Endothelial cell of umbilical vein (primary cell): ENCODE data around the gene C14orf93. TPM values are rescaled to one million over a fixed set of nuclear protein-coding genes. Genes with fewer than 3 reads are reported as not detected.

ENCODE experiments used
- BruUV-seq: library from RNA; stranded (reverse); fragments of 400-500 nt; replicated peaks from 2 replicates; lab custom pipeline; 2021; lab: Mats Ljungman, UMichigan
- CTCF ChIA-PET: fragments of 300-600, 350-600 bp; sonication (Branson Sonifier 250); formaldehyde crosslinking; loops from one replicate; lab custom pipeline; 2021; ENCODE audit warnings: antibody characterized with exemption, inconsistent platforms; lab: Charles Lee
- POLR2A ChIA-PET: fragments of 300-600, 350-600 bp; sonication (Branson Sonifier 250); formaldehyde crosslinking; loops from one replicate; lab custom pipeline; 2021; ENCODE audit warnings: antibody characterized with exemption, inconsistent platforms; lab: Charles Lee
- DNase-seq: peaks from one replicate; pipeline ENCODE4 v3.0.0-alpha.2; 2011; ENCODE audit warnings: low read depth, low spot score
- FAIRE-seq: peaks from 2 replicates; lab custom pipeline; 2011; peaks lifted over from hg19 to GRCh38; lab: Jason Lieb, UNC
- H2AFZ ChIP-seq: 2 replicates; pipeline ENCODE4 v1.6.0; 2012; ENCODE audit warnings: low read depth, low read length, control low read depth, inconsistent platforms
- H3K27ac ChIP-seq: 2 replicates; pipeline ENCODE4 v1.5.1; 2011; ENCODE audit warnings: low read depth, mild to moderate bottlenecking, control low read depth, low read length, moderate library complexity; ENCODE audit not compliant: insufficient read depth
- H3K27me3 ChIP-seq, 2 experiments: 2 replicates each; pipeline versions ENCODE4 v1.6.0 to v1.6.1; 2011; ENCODE audit warnings: low read length in 2 of 2, mixed read lengths in 1 of 2; ENCODE audit not compliant: control insufficient read depth in 2 of 2, insufficient read depth in 2 of 2
- H3K36me3 ChIP-seq, 2 experiments: 2 replicates in 1 of 2; 3 replicates in 1 of 2; pipeline ENCODE4 v1.5.1; 2011; ENCODE audit warnings: low read length in 2 of 2, mild to moderate bottlenecking in 1 of 2, moderate library complexity in 1 of 2; ENCODE audit not compliant: control insufficient read depth in 2 of 2, insufficient read depth in 2 of 2; ENCODE audit errors: extremely low read depth in 1 of 2
- H3K4me1 ChIP-seq: 3 replicates; pipeline ENCODE4 v1.5.1; 2011; ENCODE audit warnings: mild to moderate bottlenecking, low read length; ENCODE audit not compliant: control insufficient read depth, insufficient read depth; ENCODE audit errors: extremely low read depth
- H3K4me2 ChIP-seq: 2 replicates; pipeline ENCODE4 v1.6.1; 2011; ENCODE audit warnings: low read length, control low read depth, mixed read lengths; ENCODE audit not compliant: insufficient read depth
- H3K4me3 ChIP-seq, 3 experiments: fragments of 200-600 bp in 1 of 3; sonication (generic), shearing (Covaris generic) in 1 of 3; replicated peaks in 1 of 3; 2 replicates each; pipeline ENCODE4 v1.5.1; 2011 to 2016; ENCODE audit warnings: control low read depth in 3 of 3, low read length in 3 of 3, mild to moderate bottlenecking in 2 of 3, inconsistent platforms in 1 of 3, low read depth in 1 of 3, moderate library complexity in 1 of 3; ENCODE audit not compliant: insufficient read depth in 1 of 3
- H3K79me2 ChIP-seq: 2 replicates; pipeline ENCODE4 v1.6.0; 2012; ENCODE audit warnings: low read length, inconsistent platforms; ENCODE audit not compliant: control insufficient read depth, insufficient read depth
- H3K9ac ChIP-seq: replicated peaks from 2 replicates; pipeline ENCODE3; 2011; ENCODE audit warnings: low read length, control low read depth; ENCODE audit not compliant: insufficient read depth; ENCODE audit errors: extremely low read depth
- H3K9me1 ChIP-seq: replicated peaks from 3 replicates; pipeline ENCODE4 v1.6.0; 2011; ENCODE audit warnings: mild to moderate bottlenecking, low read length; ENCODE audit not compliant: control insufficient read depth, insufficient read depth; ENCODE audit errors: extremely low read depth
- H3K9me3 ChIP-seq: replicated peaks from 2 replicates; pipeline ENCODE4 v1.5.1; 2012; ENCODE audit warnings: low read length, inconsistent platforms; ENCODE audit not compliant: control insufficient read depth, insufficient read depth
- H4K20me1 ChIP-seq: replicated peaks from 2 replicates; pipeline ENCODE3; 2011; ENCODE audit warnings: mild to moderate bottlenecking, low read length; ENCODE audit not compliant: control insufficient read depth, insufficient read depth; ENCODE audit errors: extremely low read depth
- CTCF ChIP-seq, 2 donors: IDR thresholded peaks; 1 replicate in 1 of 2; 2 replicates in 1 of 2; pipeline ENCODE4 v1.5.1; 2011; ENCODE audit warnings: low read length in 2 of 2, mild to moderate bottlenecking in 2 of 2, moderate library complexity in 2 of 2, control low read depth in 1 of 2, inconsistent platforms in 1 of 2, low read depth in 1 of 2; ENCODE audit not compliant: insufficient read depth in 1 of 2; ENCODE audit errors: extremely low read depth in 1 of 2
- FOS ChIP-seq: IDR thresholded peaks from 2 replicates; pipeline ENCODE4 v1.6.1; 2011; ENCODE audit warnings: mild to moderate bottlenecking, low read length, moderate library complexity, borderline replicate concordance; ENCODE audit not compliant: insufficient read depth
- GATA2 ChIP-seq: IDR thresholded peaks from 2 replicates; pipeline ENCODE4 v1.7.0; 2011; ENCODE audit warnings: low read depth, mild to moderate bottlenecking, moderate library complexity, mixed read lengths, low read length; ENCODE audit not compliant: insufficient read length, insufficient read depth
- JUN ChIP-seq: IDR thresholded peaks from 2 replicates; pipeline ENCODE4 v1.6.1; 2011; ENCODE audit warnings: borderline replicate concordance, low read depth; ENCODE audit not compliant: insufficient read length, insufficient read depth
- MAX ChIP-seq: IDR thresholded peaks from 2 replicates; pipeline ENCODE4 v1.6.1; 2011; ENCODE audit not compliant: insufficient read depth, insufficient read length
- MYC ChIP-seq: IDR thresholded peaks from one replicate; pipeline ENCODE4 v1.6.1; 2011; ENCODE audit warnings: mild to moderate bottlenecking, low read depth, low read length
- POLR2A ChIP-seq: IDR thresholded peaks from 2 replicates; pipeline ENCODE4 v1.6.1; 2012; ENCODE audit warnings: low read depth, mild to moderate bottlenecking, control low read depth, low read length
- POLR2AphosphoS5 ChIP-seq: IDR thresholded peaks from 2 replicates; pipeline ENCODE4 v1.6.1; 2012; ENCODE audit warnings: low read depth, mild to moderate bottlenecking, control low read depth, low read length, moderate library complexity; ENCODE audit not compliant: insufficient read depth
- dilution Hi-C: fragments of 300-500 bp; cut with MboI; formaldehyde crosslinking; loops from one replicate; pipeline ENCODE4 v1.15.0; 2019; ENCODE audit warnings: low sequenced_read_pairs; ENCODE audit not compliant: extremely low pct_ligation_motif_present
- intact Hi-C: fragments of 100-400 bp; cut with micrococcal nuclease; formaldehyde crosslinking; loops from one replicate; pipeline ENCODE4 v1.10.0; 2022
- polyA plus RNA-seq, 4 experiments: library from polyadenylated mRNA; depleted of rRNA in 3 of 4; stranded (reverse) in 3 of 4; unstranded in 1 of 4; fragments of >200 nt; gene quantifications; 2 replicates each; pipeline versions ENCODE4 v1.2.1 to v1.2.3, GENCODE V29; 2011 to 2012; ENCODE audit warnings: missing spikeins in 1 of 4
- total RNA-seq: library from RNA; stranded (reverse); gene quantifications from 2 replicates; pipeline ENCODE4 v1.2.3, GENCODE V29; 2021

Gene C14orf93
- total and polyA plus RNA-seq, 2 donors (not counting 3 experiments of a cell fraction or from before 2014, with no cell fraction given) = 7.1 to 9.2 TPM

GRCh38 chr14:22985894-22986507, 23.9 kb downstream of the C14orf93 start:
- Histone ChIP-seq H3K4me2 (no peak overlapping the region), H3K4me3 (no peak overlapping the region), H3K4me1 (peaks cover 6% of the 10 kb centered on the region), H3K79me2 (peaks cover 13% of the 10 kb centered on the region), H4K20me1 (no peaks in the 10 kb centered on the region), H3K9me1 (no peaks in the 10 kb centered on the region), H2AFZ (no peak overlapping the region), H3K9me3 (no peaks in the 10 kb centered on the region), H3K27ac (no peak overlapping the region), H3K9ac (no peak overlapping the region), H3K36me3 (no peaks in the 10 kb centered on the region), H3K27me3 (no peaks in the 10 kb centered on the region)
- dilution Hi-C loops = loop anchor here (10.0 kb wide), 1 partner anchor 79 kb away; no protein-coding TSS in a partner anchor
- no peak for FAIRE-seq
- POLR2A ChIA-PET = interaction anchor here (0.8 to 1.5 kb wide), 6 partner anchors 9 to 83 kb away, joined by 3 to 13 read pairs (median 4); partner anchors contain the start of gene CDH24
- TF ChIP-seq JUN (no peak), MAX (no peak), CTCF (IDR thresholded peaks at IDR 0.05; ENCODE audit: extremely low read depth in 1 of 2, insufficient read depth in 1 of 2, low read depth in 1 of 2, low read length in 2 of 2) (no peak), MYC (no peak), FOS (no peak), GATA2 (no peak), POLR2AphosphoS5 (no peak), POLR2A (no peak)
- CTCF ChIA-PET = interaction anchor here (0.6 to 17.1 kb wide), 59 partner anchors 9 to 600 kb away, joined by 3 to 1071 read pairs (median 7); partner anchors contain the start of genes ACIN1, C14orf119, CDH24 and HAUS4
- intact Hi-C loops = loop anchor here (1.0 to 10.0 kb wide), 2 partner anchors 72 to 199 kb away; partner anchors contain the start of gene SLC7A8
- no peak for DNase-seq
- no TSS peak for BruUV-seq
